ENCODE data around the gene NUB1.

- TF ChIP-seq EZH2 (IDR thresholded peaks at IDR 0.05; ENCODE audit: borderline replicate concordance, low read length): no peak
- TF ChIP-seq, protein P1, sequence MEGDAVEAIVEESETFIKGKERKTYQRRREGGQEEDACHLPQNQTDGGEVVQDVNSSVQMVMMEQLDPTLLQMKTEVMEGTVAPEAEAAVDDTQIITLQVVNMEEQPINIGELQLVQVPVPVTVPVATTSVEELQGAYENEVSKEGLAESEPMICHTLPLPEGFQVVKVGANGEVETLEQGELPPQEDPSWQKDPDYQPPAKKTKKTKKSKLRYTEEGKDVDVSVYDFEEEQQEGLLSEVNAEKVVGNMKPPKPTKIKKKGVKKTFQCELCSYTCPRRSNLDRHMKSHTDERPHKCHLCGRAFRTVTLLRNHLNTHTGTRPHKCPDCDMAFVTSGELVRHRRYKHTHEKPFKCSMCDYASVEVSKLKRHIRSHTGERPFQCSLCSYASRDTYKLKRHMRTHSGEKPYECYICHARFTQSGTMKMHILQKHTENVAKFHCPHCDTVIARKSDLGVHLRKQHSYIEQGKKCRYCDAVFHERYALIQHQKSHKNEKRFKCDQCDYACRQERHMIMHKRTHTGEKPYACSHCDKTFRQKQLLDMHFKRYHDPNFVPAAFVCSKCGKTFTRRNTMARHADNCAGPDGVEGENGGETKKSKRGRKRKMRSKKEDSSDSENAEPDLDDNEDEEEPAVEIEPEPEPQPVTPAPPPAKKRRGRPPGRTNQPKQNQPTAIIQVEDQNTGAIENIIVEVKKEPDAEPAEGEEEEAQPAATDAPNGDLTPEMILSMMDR (IDR thresholded peaks at IDR 0.05; ENCODE audit: low read length): no peak
Measured at GRCh38 chr7:151371266-151371665, 29.7 kb downstream of the NUB1 start.
